OCI-LY7 (cell line): ENCODE data around the gene MAPK4. TPM values are rescaled to one million over a fixed set of nuclear protein-coding genes. Genes with fewer than 3 reads are reported as not detected.

Experiments used
- BruUV-seq: library from RNA; stranded (reverse); fragments of 400-500 nt; replicated peaks from 2 replicates; lab custom pipeline; 2021; lab: Mats Ljungman, UMichigan
- CTCF ChIA-PET: fragments of 300-600 bp; sonication (Branson Sonifier 250); formaldehyde crosslinking; loops from one replicate; lab custom pipeline; 2022; ENCODE audit warnings: antibody characterized with exemption; ENCODE audit not compliant: unreplicated experiment; lab: Charles Lee
- POLR2A ChIA-PET: fragments of 300-600 bp; sonication (Branson Sonifier 250); formaldehyde crosslinking; loops from one replicate; lab custom pipeline; 2022; ENCODE audit warnings: antibody characterized with exemption; lab: Charles Lee
- DNase-seq: peaks from one replicate; pipeline ENCODE4 v3.0.0-alpha.2; 2015; ENCODE audit warnings: low spot score
- H2AFZ ChIP-seq: fragments of 200-600 bp; sonication (generic), shearing (Covaris generic); 2 replicates; pipeline ENCODE4 v1.6.1; 2014; ENCODE audit warnings: mild to moderate bottlenecking, antibody characterized with exemption, low read length, moderate library complexity
- H3K27ac ChIP-seq: fragments of 200-600 bp; sonication (generic); 2 replicates; pipeline ENCODE4 v1.5.1; 2014; ENCODE audit warnings: mixed run types, low read depth, mild to moderate bottlenecking, moderate library complexity, low read length, inconsistent platforms; ENCODE audit not compliant: poor library complexity, severe bottlenecking
- H3K36me3 ChIP-seq: fragments of 200-600 bp; sonication (generic); 2 replicates; pipeline ENCODE4 v1.6.1; 2014; ENCODE audit warnings: mild to moderate bottlenecking, antibody characterized with exemption, low read length, moderate library complexity, mixed read lengths; ENCODE audit not compliant: insufficient read depth
- H3K4me1 ChIP-seq: fragments of 200-600 bp; sonication (generic); 2 replicates; pipeline ENCODE4 v1.5.1; 2014; ENCODE audit warnings: mild to moderate bottlenecking, low read length; ENCODE audit not compliant: insufficient read depth, poor library complexity, severe bottlenecking
- H3K4me2 ChIP-seq: fragments of 200-600 bp; sonication (generic); 2 replicates; pipeline ENCODE4 v1.6.1; 2014; ENCODE audit warnings: mild to moderate bottlenecking, low read length
- H3K4me3 ChIP-seq: fragments of 200-600 bp; sonication (generic); 2 replicates; pipeline ENCODE4 v1.5.1; 2014; ENCODE audit warnings: mild to moderate bottlenecking, low read depth, low read length; ENCODE audit not compliant: poor library complexity, severe bottlenecking
- H3K79me2 ChIP-seq: fragments of 200-600 bp; sonication (generic); 2 replicates; pipeline ENCODE4 v1.6.1; 2016; ENCODE audit warnings: low read depth, mild to moderate bottlenecking, low read length, moderate library complexity, mixed read lengths; ENCODE audit not compliant: insufficient read depth
- H3K9me2 ChIP-seq: fragments of 200-600 bp; sonication (generic); 2 replicates; pipeline ENCODE4 v1.6.1; 2016; ENCODE audit warnings: mild to moderate bottlenecking, low read length, mixed read lengths; ENCODE audit not compliant: insufficient read depth
- H3K9me3 ChIP-seq: fragments of 200-600 bp; sonication (generic); 2 replicates; pipeline ENCODE4 v1.6.1; 2014; ENCODE audit warnings: mild to moderate bottlenecking, mixed run types, low read length, mixed read lengths
- H4K20me1 ChIP-seq: fragments of 200-600 bp; sonication (generic); 2 replicates; pipeline ENCODE4 v1.6.1; 2014; ENCODE audit warnings: mild to moderate bottlenecking, antibody characterized with exemption, low read length, moderate library complexity, mixed read lengths; ENCODE audit not compliant: insufficient read depth
- CTCF ChIP-seq: fragments of 200-600 bp; sonication (generic); conservative IDR thresholded peaks from 2 replicates; pipeline ENCODE4 v1.5.1; 2014; ENCODE audit warnings: mild to moderate bottlenecking, antibody characterized with exemption, low read length, moderate library complexity, mixed read lengths
- EZH2phosphoT487 ChIP-seq: fragments of 200-600 bp; sonication (generic); IDR thresholded peaks from 2 replicates; pipeline ENCODE4 v1.6.1; 2018; ENCODE audit warnings: low read depth, borderline replicate concordance, mild to moderate bottlenecking, mixed run types, antibody characterized with exemption, low read length, moderate library complexity, mixed read lengths
- intact Hi-C: fragments of 100-400 bp; cut with micrococcal nuclease; formaldehyde crosslinking; loops from one replicate; pipeline ENCODE4 v1.10.0; 2022; ENCODE audit not compliant: unreplicated experiment
- total RNA-seq, 2 experiments: library from RNA; depleted of rRNA in 1 of 2; stranded (reverse); fragments of >200 nt in 1 of 2; shearing (Covaris generic) in 1 of 2; gene quantifications; 2 replicates each; pipeline ENCODE4 v1.2.3, GENCODE V29; 2014 to 2022

Gene MAPK4
- total RNA-seq, 2 experiments from 2014 or later = not detected

DNA sequence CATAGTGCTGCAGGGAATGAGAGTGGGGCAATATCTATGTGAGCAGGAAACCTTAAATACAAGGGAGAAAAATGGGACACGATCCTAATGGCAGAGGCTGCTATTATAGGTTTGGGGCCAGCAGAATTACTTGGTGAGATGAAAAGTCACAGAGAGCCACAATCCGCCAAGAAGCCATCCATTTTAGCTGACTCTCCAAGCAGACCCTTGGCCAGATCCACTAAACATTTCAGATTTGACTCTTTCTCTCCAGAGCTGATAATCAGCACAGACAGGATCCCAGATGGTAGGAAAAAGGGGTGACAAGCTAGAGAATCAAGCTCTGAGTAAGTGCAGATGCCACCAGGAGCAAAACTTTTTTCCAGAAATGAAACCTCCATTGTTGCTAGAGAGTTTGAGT is 61.5 kb downstream of the MAPK4 start:
- no TSS peak for BruUV-seq
- TF ChIP-seq EZH2phosphoT487 (no peak), CTCF (no peak)
- no peaks in the 10 kb centered on the region for H3K9me2 ChIP-seq

DNA sequence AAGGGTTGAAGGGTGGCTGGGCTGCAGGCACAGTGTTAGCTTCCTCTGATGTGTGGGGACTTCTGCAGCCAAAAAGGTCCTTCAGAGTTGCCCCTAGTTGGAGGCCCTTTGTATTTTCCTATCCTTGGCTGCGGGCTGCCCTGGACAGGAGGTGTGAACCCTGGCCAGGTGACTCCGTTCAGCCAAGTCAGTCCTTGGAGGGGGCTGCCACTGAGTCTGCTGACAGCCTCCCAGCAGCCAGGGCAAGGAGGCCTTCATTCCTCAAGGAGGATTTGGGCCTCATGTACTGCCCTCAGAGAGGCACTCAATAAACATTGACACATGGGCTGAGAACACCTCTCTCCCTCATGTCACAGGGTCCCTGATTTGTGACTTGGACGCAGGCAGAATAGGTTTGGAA is 62.4 kb downstream of the MAPK4 start:
- no peak overlapping the region for H3K4me2 ChIP-seq
- CTCF ChIA-PET = no interaction called here
- no peak overlapping the region for H3K4me3 ChIP-seq
- no peaks in the 10 kb centered on the region for H3K9me2 ChIP-seq
- no peaks in the 10 kb centered on the region for H4K20me1 ChIP-seq
- DNase-seq = no peak
- intact Hi-C loops = no loop called here
- TF ChIP-seq CTCF (no peak), EZH2phosphoT487 (no peak)
- H3K27ac ChIP-seq = no peak overlapping the region
- H3K9me3 ChIP-seq = no peaks in the 10 kb centered on the region
- BruUV-seq = no TSS peak
- H3K79me2 ChIP-seq = no peaks in the 10 kb centered on the region
- H3K36me3 ChIP-seq = no peaks in the 10 kb centered on the region
- POLR2A ChIA-PET = interaction anchor here (0.9 kb wide), 1 partner anchor 35 kb away, joined by 3 read pairs; no protein-coding TSS in a partner anchor
- no peak overlapping the region for H2AFZ ChIP-seq
- no peaks in the 10 kb centered on the region for H3K4me1 ChIP-seq

More for the DNA sequence above, 61.5 kb downstream of the MAPK4 start:
- ChIA-PET POLR2A (interaction anchor here (0.6 kb wide), 1 partner anchor 17 kb away, joined by 3 read pairs; no protein-coding TSS in a partner anchor), CTCF (no interaction called here)
- Histone ChIP-seq H3K9me3 (no peaks in the 10 kb centered on the region), H4K20me1 (no peaks in the 10 kb centered on the region), H3K36me3 (no peaks in the 10 kb centered on the region), H2AFZ (no peak overlapping the region), H3K27ac (no peak overlapping the region), H3K4me3 (no peak overlapping the region), H3K79me2 (no peaks in the 10 kb centered on the region), H3K4me1 (no peaks in the 10 kb centered on the region), H3K4me2 (no peak overlapping the region)
- DNase-seq = no peak
- intact Hi-C loops = no loop called here

- Histone ChIP-seq H4K20me1 (no peaks in the 10 kb centered on the region), H2AFZ (no peak overlapping the region), H3K4me2 (no peak overlapping the region), H3K27ac (no peak overlapping the region), H3K9me2 (no peaks in the 10 kb centered on the region), H3K4me3 (no peak overlapping the region), H3K36me3 (no peaks in the 10 kb centered on the region), H3K79me2 (no peaks in the 10 kb centered on the region), H3K9me3 (no peaks in the 10 kb centered on the region), H3K4me1 (no peaks in the 10 kb centered on the region)
- CTCF ChIA-PET = no interaction called here
- intact Hi-C loops = no loop called here
- no TSS peak for BruUV-seq
- POLR2A ChIA-PET = interaction anchor here (0.9 kb wide), 1 partner anchor 35 kb away, joined by 3 read pairs; no protein-coding TSS in a partner anchor
- DNase-seq = no peak
- TF ChIP-seq EZH2phosphoT487 (no peak), CTCF (no peak)
Measured at GRCh38 chr18:50622865-50623393, 63.0 kb downstream of the MAPK4 start.
